Measurements from ENCODE around the gene TTLL8. TPM values are rescaled to one million over a fixed set of nuclear protein-coding genes. Genes with fewer than 3 reads are reported as not detected.

TTLL8 gene
- total RNA-seq, 4 donors from 2014 or later = not detected

- no peak for DNase-seq
- no peaks in the 10 kb centered on the region for H3K4me1 ChIP-seq
- TF ChIP-seq CTCF (IDR thresholded peaks at IDR 0.05) = no peak
- TF ChIP-seq POLR2A (IDR thresholded peaks at IDR 0.05) = no peak
- intact Hi-C loops (cut with DNase I) = no loop called here
- H3K9me3 ChIP-seq = peaks cover 0 to 18% (median 0%) of the 10 kb centered on the region in 3 donors
- peaks cover 0 to 52% (median 2%) of the 10 kb centered on the region in 4 donors for H3K27me3 ChIP-seq
- H3K4me3 ChIP-seq = no peak overlapping the region
- no peaks in the 10 kb centered on the region for H3K36me3 ChIP-seq
- 84 to 86% methylated on average over 23 to 26 of the region's 36 CpGs for WGBS, 2 donors
- no peak overlapping the region for H3K27ac ChIP-seq
These were observed 8.6 kb downstream of the TTLL8 start for GRCh38 chr22:50049299-50050195.

GRCh38 chr22:50048836-50049235 is 9.3 kb downstream of the TTLL8 start:
- WGBS, 2 donors = 75% methylated on average over 4 of the region's 17 CpGs; no CpG with 5 or more reads in 1 of the 2 donors
- intact Hi-C loops (cut with DNase I) = no loop called here

DNA sequence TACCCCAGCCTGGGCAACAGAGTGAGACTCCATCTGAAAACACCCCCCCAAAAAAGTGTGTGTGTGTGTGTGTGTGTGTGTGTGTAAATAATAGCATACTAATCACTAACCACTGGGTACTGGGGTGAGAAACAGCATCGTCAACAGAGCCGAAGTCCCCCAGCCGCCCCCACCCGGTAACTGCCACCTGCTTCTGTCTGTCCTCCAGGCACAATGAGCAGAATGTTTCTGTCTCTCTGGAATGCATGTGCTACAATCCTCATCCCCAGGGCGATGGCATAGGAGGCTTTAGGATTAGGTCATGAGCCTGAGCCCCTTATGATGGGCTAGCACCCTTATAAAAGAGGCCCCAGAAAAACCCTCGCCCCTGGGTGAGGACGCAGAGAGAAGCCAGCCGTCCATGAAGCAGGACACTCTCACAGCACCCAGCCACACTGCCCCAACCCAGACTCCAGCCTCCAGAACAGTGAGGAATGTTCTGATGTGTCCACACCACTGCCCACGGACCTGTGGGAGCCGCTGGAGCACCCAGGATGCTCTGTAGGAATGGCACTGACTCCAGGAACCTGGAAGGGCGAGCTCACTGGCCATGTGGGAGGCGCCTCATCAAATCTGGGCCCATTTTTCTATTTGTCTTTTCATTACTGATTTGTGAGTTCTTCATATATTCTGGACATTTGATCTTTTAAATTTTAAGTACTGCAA is 9.9 kb downstream of the TTLL8 start:
- intact Hi-C loops (cut with DNase I) = no loop called here
- H3K27me3 ChIP-seq = peaks cover 0 to 59% (median 2%) of the 10 kb centered on the region in 4 donors
- no peak overlapping the region for H3K27ac ChIP-seq
- peaks cover 0 to 5% (median 0%) of the 10 kb centered on the region in 3 donors for H3K9me3 ChIP-seq
- H3K36me3 ChIP-seq = no peaks in the 10 kb centered on the region
- WGBS, 2 donors = 78 to 83% methylated on average over 4 to 9 of the region's 12 CpGs
- TF ChIP-seq POLR2A (IDR thresholded peaks at IDR 0.05) (no peak), CTCF (IDR thresholded peaks at IDR 0.05) (no peak)
- no peaks in the 10 kb centered on the region for H3K4me1 ChIP-seq
- no peak for DNase-seq
- no peak overlapping the region for H3K4me3 ChIP-seq

More at GRCh38 chr22:50048836-50049235, 9.3 kb downstream of the TTLL8 start:
- TF ChIP-seq CTCF (IDR thresholded peaks at IDR 0.05) (no peak), POLR2A (IDR thresholded peaks at IDR 0.05) (no peak)
- peaks cover 0 to 53% (median 2%) of the 10 kb centered on the region in 4 donors for H3K27me3 ChIP-seq
- H3K27ac ChIP-seq = no peak overlapping the region
- no peaks in the 10 kb centered on the region for H3K36me3 ChIP-seq
- peaks cover 0 to 11% (median 0%) of the 10 kb centered on the region in 3 donors for H3K9me3 ChIP-seq
- H3K4me3 ChIP-seq = no peak overlapping the region
- H3K4me1 ChIP-seq = no peaks in the 10 kb centered on the region
- DNase-seq = no peak

DNA sequence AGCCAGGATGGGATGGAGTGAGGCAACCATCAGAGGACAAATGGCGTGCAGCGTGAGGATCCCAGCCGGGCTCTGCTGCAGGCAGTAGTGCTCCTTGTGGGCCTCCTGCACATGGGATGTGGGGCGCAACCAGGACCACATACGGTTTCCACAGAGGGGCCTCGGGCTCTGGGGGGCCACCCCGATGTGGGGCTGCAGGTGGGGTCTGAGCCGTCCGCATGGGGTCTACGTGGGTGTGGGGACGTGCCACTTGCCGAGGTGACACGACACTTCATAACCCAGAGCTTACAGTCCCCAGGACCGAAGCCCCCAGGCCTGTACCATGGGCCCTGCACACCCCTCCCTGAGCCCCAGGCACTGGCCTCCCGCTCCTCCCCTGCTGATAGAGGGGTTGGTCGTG is 10.8 kb downstream of the TTLL8 start:
- H3K4me3 ChIP-seq = no peak overlapping the region
- H3K36me3 ChIP-seq = no peaks in the 10 kb centered on the region
- intact Hi-C loops (cut with DNase I) = no loop called here
- no peaks in the 10 kb centered on the region for H3K9me3 ChIP-seq
- no peak for TF ChIP-seq POLR2A (IDR thresholded peaks at IDR 0.05)
- H3K27me3 ChIP-seq = peaks cover 0 to 62% (median 2%) of the 10 kb centered on the region in 4 donors
- no peak for DNase-seq
- WGBS, 2 donors = 94% methylated on average over 3 of the region's 16 CpGs; no CpG with 5 or more reads in 1 of the 2 donors
- H3K4me1 ChIP-seq = no peaks in the 10 kb centered on the region
- no peak overlapping the region for H3K27ac ChIP-seq

GRCh38 chr22:50046481-50047245 is 11.4 kb downstream of the TTLL8 start:
- 40 to 80% methylated on average over 1 to 9 of the region's 27 CpGs for WGBS, 2 donors
- Histone ChIP-seq H3K4me3 (no peak overlapping the region), H3K4me1 (no peaks in the 10 kb centered on the region), H3K27ac (no peak overlapping the region), H3K27me3 (peaks cover 0 to 68% (median 2%) of the 10 kb centered on the region in 4 donors), H3K36me3 (no peaks in the 10 kb centered on the region), H3K9me3 (no peaks in the 10 kb centered on the region)
- intact Hi-C loops (cut with DNase I) = no loop called here
- DNase-seq = no peak
- no peak for TF ChIP-seq CTCF (IDR thresholded peaks at IDR 0.05)
- TF ChIP-seq POLR2A (IDR thresholded peaks at IDR 0.05) = no peak
